GM19468 (cell line): ENCODE measurements around the gene VCL.
A peak's percentile ranks its signal among the peaks of the same experiment; 100 is the strongest.
"Not testable (repeated sequence)": the region's sequence is repeated elsewhere in the genome, so short reads cannot be mapped to it uniquely, and the experiment has no call there.

Experiments used
- ATAC-seq: cut with Tn5 transposase; IDR thresholded peaks from one replicate; pipeline ENCODE4 v1.9.1; 2021; ENCODE audit warnings: mild to moderate bottlenecking, moderate library complexity, moderate number of reproducible peaks; ENCODE audit not compliant: unreplicated experiment; ENCODE audit errors: extremely low read depth

VCL gene

DNA sequence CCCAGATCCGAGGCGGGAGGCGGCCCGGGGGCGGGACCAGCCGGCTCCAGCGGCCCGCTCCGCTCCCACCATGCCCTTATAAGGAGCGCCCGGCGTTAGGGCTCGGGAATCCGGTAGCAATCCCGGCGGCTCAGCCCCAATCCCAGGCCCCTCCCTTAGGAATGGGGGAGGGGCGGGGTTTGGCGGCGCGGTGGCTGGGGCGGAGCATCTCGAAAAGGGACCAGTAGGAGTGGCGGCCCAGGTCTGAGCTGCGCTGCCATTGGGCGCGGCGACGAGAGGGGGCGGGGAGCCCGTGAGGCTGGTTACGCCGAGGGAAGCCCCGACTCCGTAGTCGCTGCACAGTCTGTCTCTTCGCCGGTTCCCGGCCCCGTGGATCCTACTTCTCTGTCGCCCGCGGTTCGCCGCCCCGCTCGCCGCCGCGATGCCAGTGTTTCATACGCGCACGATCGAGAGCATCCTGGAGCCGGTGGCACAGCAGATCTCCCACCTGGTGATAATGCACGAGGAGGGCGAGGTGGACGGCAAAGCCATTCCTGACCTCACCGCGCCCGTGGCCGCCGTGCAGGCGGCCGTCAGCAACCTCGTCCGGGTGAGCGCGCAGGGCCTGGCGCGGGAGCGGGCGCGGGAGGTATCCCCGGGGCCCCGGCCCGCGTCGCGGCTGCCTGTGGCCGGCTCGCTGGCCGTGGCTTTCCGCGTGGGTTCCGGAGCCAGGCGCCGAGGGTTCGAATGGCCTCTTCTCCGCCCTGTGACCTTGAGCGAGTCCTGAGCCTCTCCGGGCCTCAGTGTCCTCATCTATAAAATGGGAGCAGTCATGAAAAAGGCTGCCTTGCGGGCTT is at the start of gene VCL:
Gene VCL, plus strand, starts transcription at position 330 of the 836 bp plus-strand sequence. Its CDS starts 92 bp downstream, at position 422.
- ATAC-seq = peak; percentile 91

GRCh38 chr10:73948947-73949633 is 48.8 kb upstream of the VCL start:
- ATAC-seq = no peak

GRCh38 chr10:73950155-73950948 is 47.6 kb upstream of the VCL start:
- ATAC-seq = no peak

DNA sequence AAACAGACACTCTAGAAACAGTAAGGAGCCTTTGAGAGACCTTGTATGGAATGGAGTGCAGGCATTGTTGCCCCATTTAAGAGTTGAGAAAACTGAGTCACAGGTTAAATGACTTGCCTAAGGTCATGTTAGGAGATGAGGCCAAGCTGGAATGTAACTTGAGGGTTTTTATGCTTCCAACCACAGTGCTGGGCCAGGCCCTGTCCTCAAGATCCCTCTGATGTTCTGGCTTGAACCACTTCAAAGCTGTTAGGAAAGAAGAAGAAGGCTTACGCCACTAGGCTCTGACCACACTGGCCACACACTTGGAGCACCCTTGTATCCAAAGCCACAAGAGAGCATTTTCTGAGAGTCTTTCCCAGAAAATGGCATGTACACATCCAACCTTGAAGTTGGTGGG is 44.3 kb upstream of the VCL start:
- ATAC-seq = no peak

DNA sequence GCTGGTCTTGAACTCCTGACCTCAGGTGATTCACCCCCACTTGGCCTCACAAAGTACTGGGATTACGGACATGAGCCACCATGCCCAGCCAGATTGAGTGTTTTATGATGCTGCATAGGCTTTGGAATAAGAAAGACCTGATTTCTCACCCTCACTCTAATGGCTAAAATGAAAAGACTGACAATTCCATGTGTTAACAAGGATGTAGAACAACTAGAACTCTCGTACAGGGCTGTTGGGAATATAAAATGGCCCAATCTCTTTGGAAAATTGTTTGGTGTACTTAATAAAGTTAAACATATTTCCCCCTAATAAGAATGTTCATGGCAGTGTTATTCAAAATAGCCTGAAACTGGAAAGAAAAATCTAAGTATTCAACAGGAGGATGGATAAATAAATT is 43.2 kb upstream of the VCL start:
- no peak for ATAC-seq

GRCh38 chr10:73955719-73956118 is 42.2 kb upstream of the VCL start:
- no peak for ATAC-seq

DNA sequence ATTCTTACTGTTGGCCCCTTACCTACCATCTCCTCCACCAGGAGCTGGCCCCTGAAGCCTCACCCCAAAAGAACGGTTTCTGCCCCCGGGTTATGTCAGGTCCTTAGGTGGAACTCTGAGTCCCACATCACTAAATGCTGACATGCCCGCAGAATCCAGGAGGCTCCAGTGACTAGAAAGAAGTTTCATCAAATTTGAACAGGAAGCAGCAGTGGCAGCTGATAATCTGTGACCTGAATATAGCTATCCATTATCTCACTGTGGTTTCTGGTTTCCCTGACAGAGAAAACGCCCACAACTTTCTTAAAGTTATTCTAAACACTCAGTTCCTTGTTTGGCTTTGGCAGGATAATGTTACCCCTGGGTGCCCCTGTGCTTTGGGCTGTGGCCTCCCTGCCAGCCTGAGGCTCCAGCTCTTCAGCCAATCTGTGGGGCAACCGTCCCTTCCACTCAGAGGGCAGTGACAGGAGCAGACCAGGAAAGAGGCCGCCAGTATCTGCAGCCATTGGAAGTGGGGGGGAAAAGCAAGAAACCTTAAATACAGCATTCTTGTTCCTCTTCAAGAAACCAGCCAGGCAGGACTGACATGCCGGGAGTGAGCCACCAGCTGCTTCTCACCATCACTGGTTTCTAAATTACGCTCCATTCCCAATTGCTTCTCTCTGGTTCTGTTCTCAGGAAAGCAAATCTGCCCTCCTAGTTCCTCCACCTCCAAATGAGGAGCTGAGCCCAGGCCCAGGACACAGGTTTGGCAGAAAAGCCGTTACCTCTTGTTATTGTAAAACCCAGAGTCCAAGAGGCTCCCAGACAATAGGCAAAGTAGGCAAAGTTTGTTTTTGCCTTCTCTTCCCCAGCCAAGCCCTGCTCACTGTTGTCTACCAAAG is 41.2 kb upstream of the VCL start:
- ATAC-seq = peak; percentile 27

DNA sequence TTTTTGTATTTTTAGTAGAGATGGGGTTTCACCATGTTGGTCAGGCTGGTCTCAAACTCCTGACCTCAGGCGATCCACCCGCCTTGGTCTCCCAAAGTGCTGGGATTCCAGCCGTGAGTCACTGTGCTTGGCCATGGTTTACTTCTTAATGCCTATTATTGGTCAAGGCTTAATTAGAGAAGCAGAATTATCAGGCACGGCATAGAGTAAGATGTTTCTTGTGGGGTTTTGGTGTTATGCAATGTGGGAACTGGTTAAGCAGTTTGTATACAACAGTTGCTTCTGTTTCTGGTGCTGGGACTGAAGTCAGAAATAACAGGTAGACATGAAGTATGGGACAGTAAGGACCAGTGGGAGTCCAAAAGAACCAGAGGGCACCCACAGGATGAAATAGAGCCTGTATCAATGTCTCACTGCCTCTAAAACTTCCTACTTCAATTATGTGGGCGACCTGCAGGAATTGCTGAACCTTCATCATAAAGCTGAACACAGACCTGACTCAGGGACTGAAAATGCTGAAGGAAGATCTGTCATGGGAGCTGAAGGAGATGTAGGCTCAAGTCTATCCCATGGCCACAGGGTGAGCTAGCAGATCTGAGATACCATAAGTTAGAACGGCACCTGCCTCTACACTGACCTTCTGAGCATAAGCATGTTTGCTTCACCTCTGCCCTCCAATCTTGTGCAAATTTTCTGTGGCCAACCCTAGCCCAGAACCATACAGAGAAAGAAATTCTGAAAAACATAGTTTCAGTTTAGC is 38.3 kb upstream of the VCL start:
- ATAC-seq = no peak

DNA sequence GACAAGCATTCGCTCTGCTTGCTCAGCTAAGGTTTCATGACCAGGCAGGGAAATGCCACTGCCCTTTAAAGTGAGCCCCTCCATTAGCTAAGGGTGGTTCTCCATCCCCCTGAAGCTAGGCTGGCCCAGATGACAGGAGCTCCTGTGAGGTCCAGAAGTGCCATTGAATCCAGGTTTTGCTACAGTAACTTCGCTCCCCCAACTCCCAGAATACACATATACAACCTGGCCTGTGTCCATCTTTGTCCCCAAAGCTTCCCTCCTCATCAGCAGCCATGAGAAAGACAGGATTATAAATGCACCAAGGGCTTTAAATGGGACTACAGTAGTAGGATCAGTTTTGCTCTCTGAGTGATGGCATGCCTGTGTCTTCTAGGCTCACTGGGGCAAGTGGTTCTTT is 35.5 kb upstream of the VCL start:
- no peak for ATAC-seq

- ATAC-seq = not testable (repeated sequence)
Observed at GRCh38 chr10:73963533-73963932, 34.4 kb upstream of the VCL start.

GRCh38 chr10:73964743-73965142 is 33.2 kb upstream of the VCL start:
- ATAC-seq = no peak

GRCh38 chr10:73965267-73965889 is 32.5 kb upstream of the VCL start:
- ATAC-seq = not testable (repeated sequence)

- ATAC-seq = no peak
Observed at GRCh38 chr10:73965890-73966768, 31.8 kb upstream of the VCL start.

DNA sequence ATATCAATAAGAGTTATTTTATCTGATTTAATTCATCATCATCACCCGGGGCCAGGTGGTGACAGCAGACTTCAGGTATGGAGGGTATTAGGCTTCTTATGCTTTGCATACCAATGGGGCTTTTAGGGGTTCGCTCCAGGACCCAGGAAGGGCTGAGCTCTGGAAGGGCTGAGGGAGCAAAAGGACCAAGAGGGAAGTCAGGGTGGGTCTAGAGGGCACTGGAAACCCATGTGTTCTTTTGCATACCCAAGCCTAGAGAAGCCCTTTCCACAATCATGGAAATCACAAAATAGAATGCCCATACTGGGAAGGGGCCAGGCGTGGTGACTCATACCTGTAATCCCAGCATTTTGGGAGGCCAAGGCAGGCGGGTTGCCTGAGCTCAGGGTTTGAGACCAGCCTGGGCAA is 30.9 kb upstream of the VCL start:
- ATAC-seq = no peak

- ATAC-seq = no peak
Observed at GRCh38 chr10:73967544-73967943, 30.4 kb upstream of the VCL start.

GRCh38 chr10:73968098-73968521 is 29.8 kb upstream of the VCL start:
- ATAC-seq = no peak

DNA sequence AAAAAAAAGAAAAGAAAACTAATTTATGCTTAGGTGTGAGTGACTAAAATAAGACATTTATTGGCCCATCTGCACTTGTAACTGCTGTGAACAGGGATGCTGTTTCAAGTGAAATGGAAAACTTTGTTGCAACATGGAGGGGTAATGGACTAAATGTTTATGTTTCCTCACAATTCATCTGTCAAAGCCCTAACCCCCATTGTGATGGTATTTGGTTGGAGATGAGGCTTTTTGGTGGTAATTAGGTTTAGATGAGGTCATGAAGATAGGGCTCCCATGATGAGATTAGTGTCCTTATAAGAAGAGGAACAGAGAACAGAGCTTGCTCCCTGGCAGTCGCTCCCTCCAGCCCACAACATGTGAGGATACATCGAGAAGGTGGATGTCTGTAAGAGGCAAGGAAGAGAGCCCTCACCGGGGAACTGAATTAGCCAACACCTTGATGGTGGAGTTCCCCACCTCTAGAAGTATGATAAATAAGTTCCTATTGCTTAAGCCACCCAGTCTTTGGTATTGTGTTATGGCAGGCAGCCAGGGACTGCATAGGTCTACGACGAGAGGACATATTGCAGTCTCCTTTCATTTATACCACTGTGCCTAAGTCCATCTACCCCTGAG is 28.6 kb upstream of the VCL start:
- ATAC-seq = no peak
